ENCODE measurements around the gene KCNQ1. TPM values are rescaled to one million over a fixed set of nuclear protein-coding genes. Genes with fewer than 3 reads are reported as not detected.

KCNQ1 gene
- total RNA-seq, 1 donor from 2014 or later = 52.9 TPM

DNA sequence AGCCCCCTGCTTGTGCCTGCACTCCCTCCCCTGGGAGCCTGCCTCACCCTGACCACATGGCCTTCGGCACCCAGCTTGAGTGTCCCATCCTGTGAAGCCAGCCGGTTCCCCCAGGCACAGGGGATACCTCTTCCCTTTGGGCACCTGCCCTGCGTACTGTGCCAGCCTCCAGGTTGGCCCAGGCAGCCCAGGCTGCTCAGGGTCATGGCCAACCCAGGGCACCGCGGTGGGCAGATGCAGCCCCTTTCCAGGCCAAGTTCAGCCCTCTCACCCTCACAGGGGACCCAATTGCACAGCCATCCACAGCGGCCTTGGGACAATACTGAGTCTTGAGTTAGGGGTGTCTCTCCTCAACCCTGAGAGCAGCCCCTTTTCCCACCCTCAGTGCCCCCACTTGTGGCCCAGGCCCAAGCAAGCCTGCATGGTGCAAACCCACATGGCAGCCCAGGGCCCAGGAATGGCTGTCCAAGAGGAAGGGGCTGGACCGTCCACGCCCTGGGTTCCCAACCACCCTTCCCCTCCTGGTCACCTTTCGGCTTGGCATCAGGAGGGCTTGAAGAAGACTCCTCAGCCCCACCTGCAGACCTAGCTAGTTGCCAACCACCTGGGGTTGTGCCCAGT, 353.0 kb downstream of the KCNQ1 start:
- no peak for ATAC-seq
- no peak overlapping the region for H3K4me3 ChIP-seq
- H3K4me1 ChIP-seq = no peaks in the 10 kb centered on the region
- H3K9me3 ChIP-seq = no peaks in the 10 kb centered on the region
- no peaks in the 10 kb centered on the region for H3K36me3 ChIP-seq
- H3K27ac ChIP-seq = no peak overlapping the region
- intact Hi-C loops (cut with DNase I) = no loop called here
- DNase-seq = peak; percentile 59
- H3K27me3 ChIP-seq = no peaks in the 10 kb centered on the region
- no peak for TF ChIP-seq CTCF (IDR thresholded peaks at IDR 0.05)

GRCh38 chr11:2798951-2799761, 354.3 kb downstream of the KCNQ1 start:
- intact Hi-C loops (cut with DNase I) = no loop called here
- Histone ChIP-seq H3K4me1 (no peaks in the 10 kb centered on the region), H3K36me3 (no peaks in the 10 kb centered on the region), H3K9me3 (no peaks in the 10 kb centered on the region), H3K27ac (no peak overlapping the region), H3K27me3 (no peaks in the 10 kb centered on the region), H3K4me3 (no peak overlapping the region)
- peak; percentile 64 for DNase-seq
- no peak for TF ChIP-seq CTCF (IDR thresholded peaks at IDR 0.05)
- ATAC-seq = no peak

GRCh38 chr11:2799881-2800654, 355.3 kb downstream of the KCNQ1 start:
- DNase-seq (peak; percentile 54), ATAC-seq (peak; percentile 14)
- no peaks in the 10 kb centered on the region for H3K27me3 ChIP-seq
- no peak overlapping the region for H3K27ac ChIP-seq
- no peak for TF ChIP-seq CTCF (IDR thresholded peaks at IDR 0.05)
- H3K4me1 ChIP-seq = no peaks in the 10 kb centered on the region
- intact Hi-C loops (cut with DNase I) = loop anchor here (10.0 kb wide), 1 partner anchor 85 kb away; the partner anchor contains the start of gene CDKN1C
- H3K4me3 ChIP-seq = no peak overlapping the region
- no peaks in the 10 kb centered on the region for H3K36me3 ChIP-seq
- no peaks in the 10 kb centered on the region for H3K9me3 ChIP-seq

DNA sequence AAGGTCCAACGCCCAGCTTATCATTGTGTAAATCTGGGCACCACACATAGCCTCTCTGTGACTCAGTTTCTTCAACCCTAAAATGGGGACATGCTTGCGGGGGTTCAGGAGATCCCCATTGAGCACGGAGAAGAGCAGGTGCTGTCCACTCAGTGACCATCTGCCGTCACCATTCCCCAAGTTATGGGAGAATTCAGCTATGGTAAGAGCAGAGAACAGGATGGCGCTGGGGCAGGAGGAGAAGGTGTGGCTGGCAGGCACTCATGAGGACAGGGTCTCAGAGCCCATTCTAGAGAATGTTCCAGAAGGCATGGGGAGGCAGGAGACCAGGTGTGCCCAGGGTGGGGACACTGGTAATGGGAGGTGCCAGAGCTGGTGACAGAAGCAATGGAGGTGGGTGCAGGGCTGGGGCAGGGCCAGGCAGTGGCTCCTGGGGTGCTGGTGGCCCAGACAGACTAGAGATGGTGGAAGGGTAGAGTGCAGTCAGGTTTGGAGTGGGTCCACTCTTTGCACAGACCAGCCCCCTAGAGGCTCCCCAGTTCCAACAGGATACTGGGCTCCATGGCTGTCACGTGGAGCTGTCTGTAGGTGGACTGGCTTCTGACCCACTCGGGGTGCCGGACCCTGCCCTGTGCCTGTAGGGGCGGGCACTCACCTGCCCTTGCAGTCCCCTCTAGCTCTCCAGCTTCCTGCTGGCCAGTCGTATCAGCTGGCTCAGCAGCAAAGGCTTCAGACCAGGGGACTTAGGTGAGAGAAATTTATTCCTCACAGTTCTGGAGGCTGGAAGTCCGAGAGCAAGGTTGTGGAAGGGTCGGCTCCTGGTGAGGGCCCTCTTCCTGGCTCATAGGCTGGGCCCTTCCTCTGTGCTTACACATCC, 356.1 kb downstream of the KCNQ1 start:
- TF ChIP-seq CTCF (IDR thresholded peaks at IDR 0.05) = no peak
- Histone ChIP-seq H3K36me3 (no peaks in the 10 kb centered on the region), H3K27ac (no peak overlapping the region), H3K9me3 (no peaks in the 10 kb centered on the region), H3K4me3 (no peak overlapping the region), H3K27me3 (no peaks in the 10 kb centered on the region), H3K4me1 (no peaks in the 10 kb centered on the region)
- DNase-seq = peak; percentile 46
- intact Hi-C loops (cut with DNase I) = loop anchor here (10.0 kb wide), 1 partner anchor 84 kb away; the partner anchor contains the start of gene CDKN1C
- no peak for ATAC-seq

Data from upper lobe of right lung (tissue), 1 donor.